MM.1S (cell line): ENCODE results near the gene MCCD1.

Experiments
- CTCF ChIP-seq: fragments of 300-600 bp; sonication (generic); IDR thresholded peaks from 2 replicates; pipeline ENCODE4 v1.5.1; 2016; ENCODE audit warnings: antibody characterized with exemption, low read length, mixed read lengths
- EZH2phosphoT487 ChIP-seq: fragments of 300-600 bp; sonication (generic); IDR thresholded peaks from 2 replicates; pipeline ENCODE4 v1.6.1; 2018; ENCODE audit warnings: antibody characterized with exemption, low read length

- TF ChIP-seq EZH2phosphoT487: no peak
- no peak for TF ChIP-seq CTCF
These were observed 49.7 kb downstream of the MCCD1 start for GRCh38 chr6:31578184-31579118.
